Muscle of leg (tissue), 16 donors: ENCODE data around the gene CFAP141. TPM values are rescaled to one million over a fixed set of nuclear protein-coding genes. Genes with fewer than 3 reads are reported as not detected.
"Not testable (repeated sequence)": the region's sequence is repeated elsewhere in the genome, so short reads cannot be mapped to it uniquely, and the experiment has no call there.

Source experiments
- DNase-seq: peaks from one replicate; pipeline ENCODE4 v3.0.0; 2013
- H3K27ac ChIP-seq: one replicate; pipeline ENCODE4 v1.5.1; 2013; ENCODE audit warnings: mild to moderate bottlenecking, low read length, control low read depth
- H3K27me3 ChIP-seq: one replicate; pipeline ENCODE4 v1.6.1; 2013; ENCODE audit warnings: low read length; ENCODE audit not compliant: control insufficient read depth, insufficient read depth
- H3K36me3 ChIP-seq: one replicate; pipeline ENCODE4 v1.6.1; 2013; ENCODE audit warnings: low read length; ENCODE audit not compliant: control insufficient read depth, insufficient read depth
- H3K4me1 ChIP-seq: one replicate; pipeline ENCODE4 v1.6.1; 2013; ENCODE audit warnings: low read length; ENCODE audit not compliant: control insufficient read depth, insufficient read depth
- H3K4me3 ChIP-seq: one replicate; pipeline ENCODE4 v1.5.1; 2013; ENCODE audit warnings: low read length, control low read depth
- H3K9me3 ChIP-seq: replicated peaks from 2 replicates; pipeline ENCODE4 v1.6.1; 2013; ENCODE audit warnings: low read depth, low read length; ENCODE audit not compliant: control insufficient read depth
- WGBS: methylation state at CpG from one replicate; pipeline ENCODE4 v1.1.5; 2013; ENCODE audit warnings: missing lambda C conversion rate; ENCODE audit not compliant: insufficient coverage; 5-methylcytosine and 5-hydroxymethylcytosine counted together
- long read RNA-seq, 11 donors: transcript quantifications; one replicate each; lab custom pipeline, GENCODE V29; 2026
- polyA plus RNA-seq, 8 donors: library from polyadenylated mRNA; unstranded; fragments of 120-200 nt; gene quantifications; one replicate each; pipeline versions ENCODE4 v1.2.1 to v1.2.3, GENCODE V29; 2013; ENCODE audit warnings: inconsistent platforms in 1 of 8, low replicate concordance in 1 of 8; ENCODE audit not compliant: insufficient read length in 8 of 8, insufficient read depth in 1 of 8
- total RNA-seq: library from RNA; stranded (reverse); fragments of 120-200 nt; gene quantifications from one replicate; pipeline ENCODE4 v1.2.4, GENCODE V29; 2013

The CFAP141 gene
- total RNA-seq = not detected
- polyA plus RNA-seq = under 1 TPM in 1 of 8 donors, not detected in 7; 0.33 TPM
- long read RNA-seq, donor 1 = 0 reads
- long read RNA-seq, donor 2 = 0 reads
- long read RNA-seq, donor 3 = 0 reads
- long read RNA-seq, donor 4 = 0 reads
- long read RNA-seq, donor 5 = 0 reads
- long read RNA-seq, donor 6 = 0 reads
- long read RNA-seq, donor 7 = 0 reads
- long read RNA-seq, donor 8 = 0 reads
- long read RNA-seq, donor 9 = 0 reads
- long read RNA-seq, donor 10 = 0 reads
- long read RNA-seq, donor 11 = 0 reads

- no peaks in the 10 kb centered on the region for H3K4me1 ChIP-seq
- H3K27me3 ChIP-seq = no peaks in the 10 kb centered on the region
- no peaks in the 10 kb centered on the region for H3K9me3 ChIP-seq
- H3K4me3 ChIP-seq = no peak within 1 kb of the TSS
- peak within 1 kb of the TSS; percentile 2 for H3K27ac ChIP-seq
- DNase-seq = peak; percentile 69
- H3K36me3 ChIP-seq = peaks cover 40% of the 10 kb centered on the region
- no CpG with 5 or more reads among the region's 1 CpG for WGBS
Observed at GRCh38 chr1:154206196-154206595, at the start of gene CFAP141. Gene CFAP141 (minus strand): TSS chr1:154206333. CDS start chr1:154206307, 26 bp downstream.

GRCh38 chr1:154253671-154254070 is 47.5 kb upstream of the CFAP141 start:
- Histone ChIP-seq H3K9me3 (no peaks in the 10 kb centered on the region), H3K36me3 (peaks cover 86% of the 10 kb centered on the region), H3K4me1 (no peaks in the 10 kb centered on the region), H3K27me3 (no peaks in the 10 kb centered on the region), H3K4me3 (no peak overlapping the region), H3K27ac (no peak overlapping the region)
- WGBS = no CpG with 5 or more reads among the region's 7 CpGs
- no peak for DNase-seq

GRCh38 chr1:154241703-154242351 is 35.7 kb upstream of the CFAP141 start:
- DNase-seq = no peak
- H3K36me3 ChIP-seq = peaks cover 61% of the 10 kb centered on the region

GRCh38 chr1:154240294-154240833 is 34.2 kb upstream of the CFAP141 start:
- WGBS = no CpG with 5 or more reads among the region's 3 CpGs

More at GRCh38 chr1:154241703-154242351, 35.7 kb upstream of the CFAP141 start:
- no peaks in the 10 kb centered on the region for H3K9me3 ChIP-seq
- no peak overlapping the region for H3K4me3 ChIP-seq
- no peaks in the 10 kb centered on the region for H3K27me3 ChIP-seq
- WGBS = 100% methylated on average over 1 of the region's 3 CpGs
- no peaks in the 10 kb centered on the region for H3K4me1 ChIP-seq
- H3K27ac ChIP-seq = no peak overlapping the region

GRCh38 chr1:154239491-154239890 is 33.4 kb upstream of the CFAP141 start:
- 100% methylated on average over 1 of the region's 3 CpGs for WGBS
- Histone ChIP-seq H3K4me3 (no peak overlapping the region), H3K27me3 (no peaks in the 10 kb centered on the region), H3K27ac (no peak overlapping the region), H3K4me1 (no peaks in the 10 kb centered on the region), H3K36me3 (peaks cover 68% of the 10 kb centered on the region), H3K9me3 (no peaks in the 10 kb centered on the region)
- DNase-seq = no peak

More at GRCh38 chr1:154240294-154240833, 34.2 kb upstream of the CFAP141 start:
- Histone ChIP-seq H3K27ac (no peak overlapping the region), H3K4me3 (no peak overlapping the region), H3K27me3 (no peaks in the 10 kb centered on the region), H3K4me1 (no peaks in the 10 kb centered on the region), H3K36me3 (peaks cover 67% of the 10 kb centered on the region), H3K9me3 (no peaks in the 10 kb centered on the region)
- no peak for DNase-seq

- no peak overlapping the region for H3K27ac ChIP-seq
- no peak overlapping the region for H3K4me3 ChIP-seq
- H3K36me3 ChIP-seq = peaks cover 59% of the 10 kb centered on the region
- DNase-seq = no peak
- no peaks in the 10 kb centered on the region for H3K9me3 ChIP-seq
- H3K4me1 ChIP-seq = no peaks in the 10 kb centered on the region
- WGBS = 100% methylated on average over 1 of the region's 6 CpGs
- H3K27me3 ChIP-seq = no peaks in the 10 kb centered on the region
Observed at GRCh38 chr1:154237880-154238506, 31.9 kb upstream of the CFAP141 start.

- 100% methylated on average over 1 of the region's 2 CpGs for WGBS
- Histone ChIP-seq H3K36me3 (peaks cover 64% of the 10 kb centered on the region), H3K4me1 (no peaks in the 10 kb centered on the region), H3K27ac (no peak overlapping the region), H3K27me3 (no peaks in the 10 kb centered on the region), H3K4me3 (no peak overlapping the region), H3K9me3 (no peaks in the 10 kb centered on the region)
- DNase-seq = no peak
Observed at GRCh38 chr1:154237435-154237834, 31.3 kb upstream of the CFAP141 start.

GRCh38 chr1:154236855-154237254 is 30.7 kb upstream of the CFAP141 start:
- H3K27me3 ChIP-seq = no peaks in the 10 kb centered on the region
- no peaks in the 10 kb centered on the region for H3K4me1 ChIP-seq
- DNase-seq = no peak
- 100% methylated on average over 2 of the region's 4 CpGs for WGBS
- no peak overlapping the region for H3K27ac ChIP-seq
- H3K9me3 ChIP-seq = no peaks in the 10 kb centered on the region
- H3K36me3 ChIP-seq = peaks cover 61% of the 10 kb centered on the region
- H3K4me3 ChIP-seq = no peak overlapping the region

GRCh38 chr1:154233127-154233526 is 27.0 kb upstream of the CFAP141 start:
- H3K4me1 ChIP-seq, H3K27me3 ChIP-seq, H3K27ac ChIP-seq, H3K4me3 ChIP-seq, DNase-seq, H3K9me3 ChIP-seq: not testable (repeated sequence)
- WGBS = 100% methylated on average over 2 of the region's 12 CpGs
- peaks cover 70% of the 10 kb centered on the region for H3K36me3 ChIP-seq

- H3K27ac ChIP-seq, H3K9me3 ChIP-seq, H3K4me3 ChIP-seq, DNase-seq, H3K4me1 ChIP-seq, H3K27me3 ChIP-seq: not testable (repeated sequence)
- H3K36me3 ChIP-seq = peaks cover 68% of the 10 kb centered on the region
- WGBS = no CpG with 5 or more reads among the region's 3 CpGs
Observed at GRCh38 chr1:154231112-154231511, 25.0 kb upstream of the CFAP141 start.
